Subcutaneous abdominal adipose tissue (tissue), 5 donors: ENCODE data around the gene ERMN.

ENCODE experiments used
- H3K27ac ChIP-seq: one replicate; pipeline ENCODE4 v1.7.0; 2013; ENCODE audit warnings: low read depth, mild to moderate bottlenecking, inconsistent platforms, low read length, moderate library complexity
- H3K27me3 ChIP-seq, 5 donors: one replicate each; pipeline ENCODE4 v1.7.0; 2013; ENCODE audit warnings: low read length in 5 of 5, inconsistent platforms in 1 of 5; ENCODE audit not compliant: control insufficient read depth in 5 of 5, insufficient read depth in 4 of 5
- H3K36me3 ChIP-seq, 5 donors: one replicate each; pipeline ENCODE4 v1.7.0; 2013; ENCODE audit warnings: low read length in 5 of 5; ENCODE audit not compliant: control insufficient read depth in 5 of 5, insufficient read depth in 5 of 5
- H3K4me1 ChIP-seq, 5 donors: one replicate each; pipeline ENCODE4 v1.7.0; 2013; ENCODE audit warnings: low read length in 5 of 5, mild to moderate bottlenecking in 3 of 5, moderate library complexity in 1 of 5; ENCODE audit not compliant: control insufficient read depth in 5 of 5, insufficient read depth in 5 of 5
- H3K4me3 ChIP-seq, 5 donors: one replicate each; pipeline ENCODE4 v1.7.0; 2013; ENCODE audit warnings: low read length in 5 of 5, low read depth in 1 of 5
- H3K9ac ChIP-seq, 5 donors: one replicate each; pipeline ENCODE4 v1.7.0; 2013; ENCODE audit warnings: low read length in 5 of 5, mild to moderate bottlenecking in 4 of 5, moderate library complexity in 3 of 5
- H3K9me3 ChIP-seq, 5 donors: one replicate each; pipeline ENCODE4 v1.7.0; 2013; ENCODE audit warnings: low read length in 5 of 5; ENCODE audit not compliant: control insufficient read depth in 5 of 5
- donor health status: healthy.
- donor health status: healthy.
- donor health status: healthy.
- donor health status: healthy.
- donor health status: healthy.

ERMN gene

GRCh38 chr2:157269922-157270321 is 55.7 kb downstream of the ERMN start:
- Histone ChIP-seq H3K4me3 (no peak overlapping the region), H3K36me3 (no peaks in the 10 kb centered on the region), H3K27ac (no peak overlapping the region), H3K4me1 (no peaks in the 10 kb centered on the region), H3K27me3 (no peaks in the 10 kb centered on the region), H3K9ac (no peak overlapping the region), H3K9me3 (peaks cover 0 to 4% (median 0%) of the 10 kb centered on the region in 5 donors)

GRCh38 chr2:157269060-157269459 is 56.6 kb downstream of the ERMN start:
- Histone ChIP-seq H3K9ac (no peak overlapping the region), H3K4me1 (no peaks in the 10 kb centered on the region), H3K36me3 (no peaks in the 10 kb centered on the region), H3K27ac (no peak overlapping the region), H3K4me3 (no peak overlapping the region), H3K9me3 (peaks cover 0 to 4% (median 0%) of the 10 kb centered on the region in 5 donors), H3K27me3 (no peaks in the 10 kb centered on the region)
